Panc1 (cell line): Measurements from ENCODE around the gene TUB. TPM values are rescaled to one million over a fixed set of nuclear protein-coding genes. Genes with fewer than 3 reads are reported as not detected.

Source experiments
- ATAC-seq: fragments of 200-7000 bp; cut with Tn5 transposase; 2 replicates; pipeline ENCODE4 v1.9.1; 2020; ENCODE audit warnings: mild to moderate bottlenecking, moderate library complexity
- BruUV-seq: library from RNA; stranded (reverse); fragments of 400-500 nt; replicated peaks from 2 replicates; lab custom pipeline; 2021; lab: Mats Ljungman, UMichigan
- CTCF ChIA-PET: fragments of 300-600 bp; sonication (Branson Sonifier 250); formaldehyde crosslinking; loops from one replicate; lab custom pipeline; 2022; ENCODE audit warnings: antibody characterized with exemption; lab: Charles Lee
- POLR2A ChIA-PET: fragments of 300-600 bp; sonication (Branson Sonifier 250); formaldehyde crosslinking; loops from one replicate; lab custom pipeline; 2022; ENCODE audit warnings: antibody characterized with exemption; lab: Charles Lee
- DNase-seq: peaks from one replicate; pipeline ENCODE4 v3.0.0-alpha.2; 2010; ENCODE audit warnings: low read depth, low spot score
- H3K27ac ChIP-seq: 2 replicates; pipeline ENCODE4 v1.5.1; 2011; ENCODE audit warnings: mild to moderate bottlenecking, low read length, inconsistent platforms
- H3K27me3 ChIP-seq: fragments of 200-500 bp; sonication (Bioruptor generic); 2 replicates; pipeline ENCODE4 v1.6.0; 2014; ENCODE audit warnings: low read length, inconsistent platforms; ENCODE audit not compliant: control insufficient read depth, insufficient read depth
- H3K36me3 ChIP-seq: fragments of 200-500 bp; sonication (Bioruptor generic); 2 replicates; pipeline ENCODE4 v1.5.1; 2014; ENCODE audit warnings: inconsistent platforms, mild to moderate bottlenecking, low read length, moderate library complexity; ENCODE audit not compliant: control insufficient read depth, insufficient read depth
- H3K4me1 ChIP-seq: 2 replicates; pipeline ENCODE4 v1.5.1; 2011; ENCODE audit warnings: inconsistent platforms, mild to moderate bottlenecking, low read length, moderate library complexity; ENCODE audit not compliant: control insufficient read depth, insufficient read depth
- H3K4me3 ChIP-seq, 2 experiments: 2 replicates each; pipeline ENCODE4 v1.5.1; 2011 to 2012; ENCODE audit warnings: low read depth in 2 of 2, low read length in 2 of 2, mild to moderate bottlenecking in 2 of 2, inconsistent platforms in 1 of 2, moderate library complexity in 1 of 2
- H3K9me3 ChIP-seq: fragments of 200-500 bp; sonication (Bioruptor generic); 2 replicates; pipeline ENCODE4 v1.5.1; 2014; ENCODE audit warnings: low read depth, mild to moderate bottlenecking, inconsistent platforms, low read length, moderate library complexity; ENCODE audit not compliant: control insufficient read depth, insufficient read depth
- CTCF ChIP-seq: fragments of 450-650 bp; IDR thresholded peaks from 2 replicates; pipeline ENCODE4 v1.5.1; 2017; ENCODE audit warnings: mild to moderate bottlenecking
- POLR2AphosphoS5 ChIP-seq: IDR thresholded peaks from 2 replicates; pipeline ENCODE4 v1.6.1; 2012; ENCODE audit warnings: mild to moderate bottlenecking, low read depth, low read length, moderate library complexity
- REST ChIP-seq, 2 experiments: IDR thresholded peaks; 2 replicates each; pipeline ENCODE4 v1.6.1; 2011 to 2012; ENCODE audit warnings: low read depth in 2 of 2, control low read depth in 1 of 2, low read length in 1 of 2, mild to moderate bottlenecking in 1 of 2, moderate library complexity in 1 of 2; ENCODE audit not compliant: insufficient read depth in 1 of 2
- SIN3A ChIP-seq: IDR thresholded peaks from 2 replicates; pipeline ENCODE4 v1.6.1; 2012; ENCODE audit warnings: low read depth, mild to moderate bottlenecking, low read length, moderate library complexity, borderline replicate concordance; ENCODE audit not compliant: insufficient read depth
- TCF7L2 ChIP-seq: IDR thresholded peaks from 2 replicates; pipeline ENCODE4 v1.6.1; 2011; ENCODE audit warnings: mild to moderate bottlenecking, low read depth, low read length, inconsistent platforms
- in situ Hi-C: cut with HindIII; loops from 2 replicates; pipeline ENCODE4 v1.10.0; 2016; ENCODE audit warnings: low sequenced_read_pairs, low pct_unique_long_range_greater_than_20kb
- intact Hi-C: fragments of 100-400 bp; cut with micrococcal nuclease; formaldehyde crosslinking; loops from one replicate; pipeline ENCODE4 v1.10.0; 2022; ENCODE audit not compliant: unreplicated experiment
- total RNA-seq: library from RNA; stranded (reverse); gene quantifications from one replicate; pipeline ENCODE4 v1.2.1, GENCODE V29; 2021; ENCODE audit not compliant: unreplicated experiment

TUB gene
- total RNA-seq, 1 experiment from 2014 or later, result 4.3 TPM

- no peak for DNase-seq
- Histone ChIP-seq H3K4me3 (no peak overlapping the region), H3K36me3 (no peaks in the 10 kb centered on the region), H3K4me1 (no peaks in the 10 kb centered on the region), H3K9me3 (no peaks in the 10 kb centered on the region), H3K27me3 (no peaks in the 10 kb centered on the region; the same call in 1 of the 2 replicates), H3K27ac (no peak overlapping the region)
- in situ Hi-C loops, result no loop called here
- CTCF ChIA-PET, result no interaction called here
- no TSS peak for BruUV-seq
- ATAC-seq, result no peak
- POLR2A ChIA-PET, result interaction anchor here (0.6 kb wide), 1 partner anchor 11 kb away, joined by 3 read pairs; no protein-coding TSS in a partner anchor
- intact Hi-C loops, result no loop called here
- TF ChIP-seq TCF7L2 (no peak), POLR2AphosphoS5 (no peak), REST (IDR thresholded peaks at IDR 0.05; ENCODE audit: insufficient read depth in 1 of 2, low read depth in 2 of 2, low read length in 1 of 2) (no peak), CTCF (no peak), SIN3A (no peak)
Measured at GRCh38 chr11:8126649-8127289, 45.8 kb downstream of the TUB start.

GRCh38 chr11:8127447-8127846, 46.4 kb downstream of the TUB start:
- intact Hi-C loops (no loop called here), in situ Hi-C loops (no loop called here)
- Histone ChIP-seq H3K9me3 (no peaks in the 10 kb centered on the region), H3K27me3 (no peaks in the 10 kb centered on the region; the same call in 1 of the 2 replicates), H3K27ac (no peak overlapping the region), H3K4me3 (no peak overlapping the region), H3K4me1 (no peaks in the 10 kb centered on the region), H3K36me3 (no peaks in the 10 kb centered on the region)
- no TSS peak for BruUV-seq
- POLR2A ChIA-PET, result interaction anchor here (0.6 kb wide), 1 partner anchor 51 kb away, joined by 3 read pairs; no protein-coding TSS in a partner anchor
- TF ChIP-seq CTCF (no peak), TCF7L2 (no peak), POLR2AphosphoS5 (no peak), SIN3A (no peak), REST (IDR thresholded peaks at IDR 0.05; ENCODE audit: insufficient read depth in 1 of 2, low read depth in 2 of 2, low read length in 1 of 2) (no peak)
- CTCF ChIA-PET, result no interaction called here
- no peak for DNase-seq
- ATAC-seq, result no peak
